SK-N-MC (cell line): Measurements from ENCODE around the gene KRTAP10-3.

ENCODE experiments used
- DNase-seq: peaks from one replicate; pipeline ENCODE4 v3.0.0-alpha.2; 2011; ENCODE audit warnings: low read depth, low spot score
- H3K27ac ChIP-seq: fragments of 200-600 bp; sonication (generic); 2 replicates; pipeline ENCODE4 v1.5.1; 2016; ENCODE audit warnings: mixed run types
- H3K36me3 ChIP-seq: fragments of 200-600 bp; sonication (generic); 2 replicates; pipeline ENCODE4 v1.6.1; 2017; ENCODE audit warnings: antibody characterized with exemption, low read length, mixed read lengths; ENCODE audit not compliant: insufficient read depth
- H3K4me3 ChIP-seq: fragments of 200-600 bp; sonication (generic); 2 replicates; pipeline ENCODE4 v1.5.1; 2016
- H3K9ac ChIP-seq: fragments of 200-600 bp; sonication (generic); 2 replicates; pipeline ENCODE4 v1.8.0; 2017; ENCODE audit warnings: mixed run types, mixed read lengths; ENCODE audit not compliant: insufficient read length
- H3K9me3 ChIP-seq: fragments of 200-600 bp; sonication (generic); 2 replicates; pipeline ENCODE4 v1.6.1; 2017; ENCODE audit warnings: low read depth, mild to moderate bottlenecking, antibody characterized with exemption, low read length, moderate library complexity, mixed read lengths
- EZH2 ChIP-seq: fragments of 200-600 bp; sonication (generic); IDR thresholded peaks from one replicate; pipeline ENCODE4 v1.6.1; 2017; ENCODE audit warnings: antibody characterized with exemption
- FOXP2 ChIP-seq: optimal IDR thresholded peaks from 2 replicates; pipeline ENCODE3; 2011; ENCODE audit warnings: mild to moderate bottlenecking, moderate library complexity; ENCODE audit not compliant: insufficient read depth; ENCODE audit errors: extremely low read length, control extremely low read depth
- POLR2AphosphoS5 ChIP-seq: IDR thresholded peaks from 2 replicates; pipeline ENCODE4 v1.6.1; 2012; ENCODE audit warnings: mild to moderate bottlenecking, low read depth, low read length, borderline replicate concordance

The KRTAP10-3 gene

DNA sequence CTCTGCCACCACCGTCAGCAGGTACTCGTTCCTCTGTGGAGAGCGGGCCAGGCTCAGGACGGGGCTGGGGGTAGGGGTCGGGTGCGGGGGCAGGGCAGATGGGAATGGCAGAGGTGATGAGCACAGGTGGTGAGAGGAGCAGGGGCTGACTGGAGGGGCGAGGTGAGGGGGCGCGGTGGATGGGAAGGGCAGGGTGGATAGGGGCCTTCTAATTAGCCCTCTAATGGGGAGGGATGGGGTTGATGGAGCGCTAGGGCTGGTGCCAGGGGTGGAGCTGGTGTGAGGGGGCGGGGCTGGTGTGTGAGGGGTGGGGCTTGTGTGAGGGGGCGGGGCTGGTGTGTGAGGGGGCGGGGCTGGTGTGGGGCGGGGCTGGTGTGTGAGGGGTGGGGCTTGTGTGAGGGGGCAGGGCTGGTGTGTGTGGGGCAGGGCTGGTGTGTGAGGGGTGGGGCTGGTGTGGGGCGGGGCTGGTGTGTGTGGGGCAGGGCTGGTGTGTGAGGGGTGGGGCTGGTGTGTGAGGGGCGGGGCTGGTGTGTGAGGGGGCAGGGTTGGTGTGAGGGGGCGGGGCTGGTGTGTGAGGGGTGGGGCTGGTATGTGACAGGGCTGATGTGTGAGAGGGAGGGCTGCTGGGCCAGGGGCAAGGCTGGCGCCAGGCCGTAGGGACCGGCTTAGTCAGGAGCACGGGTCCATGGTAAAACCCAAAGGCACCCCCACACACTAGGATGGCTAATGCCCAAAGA, 24.5 kb downstream of the KRTAP10-3 start:
- TF ChIP-seq POLR2AphosphoS5 = no peak
- no peak for TF ChIP-seq EZH2
- no peak for TF ChIP-seq FOXP2
- no peaks in the 10 kb centered on the region for H3K9me3 ChIP-seq
- H3K27ac ChIP-seq = no peak overlapping the region
- H3K4me3 ChIP-seq = no peak overlapping the region
- H3K36me3 ChIP-seq = peaks cover 9% of the 10 kb centered on the region; the same call in 1 of the 2 replicates
- H3K9ac ChIP-seq = no peak overlapping the region
- DNase-seq = no peak

DNA sequence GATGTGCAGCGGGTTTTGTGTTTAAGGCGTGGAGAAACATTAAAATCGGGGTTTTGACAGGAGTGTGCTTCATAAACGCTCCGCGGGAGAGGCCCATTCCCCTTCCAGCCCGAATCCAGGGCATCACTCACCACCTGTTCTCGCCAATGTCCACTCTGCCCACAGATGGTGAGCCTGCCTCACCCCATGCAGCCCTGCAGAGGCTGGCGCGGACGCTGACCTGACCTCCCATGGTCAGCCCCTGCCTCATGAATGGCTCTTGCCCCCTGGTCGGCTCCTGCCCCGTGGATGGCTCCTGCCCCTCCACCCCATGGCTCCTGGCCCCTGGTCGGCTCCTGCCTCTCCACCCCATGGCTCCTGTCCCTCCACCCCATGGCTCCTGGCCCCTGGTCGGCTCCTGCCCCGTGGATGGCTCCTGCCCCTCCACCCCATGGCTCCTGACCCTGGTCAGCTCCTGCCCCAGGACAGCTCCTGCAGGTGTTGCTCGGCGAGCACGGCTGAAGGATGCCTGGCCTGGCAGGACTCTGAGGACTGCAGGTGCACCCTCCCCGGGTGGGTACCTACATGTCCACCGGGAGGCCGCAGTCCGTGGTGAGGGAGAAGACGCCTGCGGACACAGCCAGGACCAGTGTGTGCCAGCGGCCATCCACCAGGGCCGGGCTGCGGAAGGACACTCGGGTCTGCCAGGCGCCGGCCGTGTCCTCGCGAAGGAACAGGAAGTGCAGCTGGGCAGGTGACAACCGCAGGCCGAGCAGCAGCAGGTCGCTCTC, 25.3 kb downstream of the KRTAP10-3 start:
- no peak overlapping the region for H3K4me3 ChIP-seq
- H3K27ac ChIP-seq = no peak overlapping the region
- no peak for DNase-seq
- H3K9me3 ChIP-seq = no peaks in the 10 kb centered on the region
- no peak overlapping the region for H3K9ac ChIP-seq
- H3K36me3 ChIP-seq = peaks cover 10% of the 10 kb centered on the region; the same call in 1 of the 2 replicates
- TF ChIP-seq EZH2 = no peak
- no peak for TF ChIP-seq POLR2AphosphoS5
- no peak for TF ChIP-seq FOXP2

DNA sequence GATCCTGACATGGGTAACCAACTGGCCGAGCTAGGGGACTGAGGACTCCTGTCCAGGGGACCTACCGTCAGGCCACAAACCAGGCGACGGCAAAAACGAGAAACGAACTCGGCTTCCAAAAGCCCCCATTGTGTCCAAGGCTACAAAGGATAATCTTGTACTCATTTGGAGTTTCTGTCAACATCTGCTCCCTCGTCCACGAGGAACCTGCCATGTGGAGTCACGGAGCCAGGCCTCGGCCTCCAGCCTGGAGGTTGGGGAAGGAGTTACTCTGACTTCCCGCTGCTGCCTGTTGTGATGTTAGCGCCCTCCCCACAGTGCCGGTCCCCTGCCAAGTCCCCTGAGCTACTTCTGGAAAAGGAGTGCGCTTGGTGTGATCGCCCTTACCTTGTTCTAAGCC, 25.9 kb downstream of the KRTAP10-3 start:
- H3K9ac ChIP-seq = no peak overlapping the region
- no peak for DNase-seq
- TF ChIP-seq FOXP2 = no peak
- no peak for TF ChIP-seq POLR2AphosphoS5
- TF ChIP-seq EZH2 = no peak
- no peak overlapping the region for H3K4me3 ChIP-seq
- no peaks in the 10 kb centered on the region for H3K9me3 ChIP-seq
- H3K27ac ChIP-seq = no peak overlapping the region
- H3K36me3 ChIP-seq = peaks cover 16% of the 10 kb centered on the region; the same call in 1 of the 2 replicates

DNA sequence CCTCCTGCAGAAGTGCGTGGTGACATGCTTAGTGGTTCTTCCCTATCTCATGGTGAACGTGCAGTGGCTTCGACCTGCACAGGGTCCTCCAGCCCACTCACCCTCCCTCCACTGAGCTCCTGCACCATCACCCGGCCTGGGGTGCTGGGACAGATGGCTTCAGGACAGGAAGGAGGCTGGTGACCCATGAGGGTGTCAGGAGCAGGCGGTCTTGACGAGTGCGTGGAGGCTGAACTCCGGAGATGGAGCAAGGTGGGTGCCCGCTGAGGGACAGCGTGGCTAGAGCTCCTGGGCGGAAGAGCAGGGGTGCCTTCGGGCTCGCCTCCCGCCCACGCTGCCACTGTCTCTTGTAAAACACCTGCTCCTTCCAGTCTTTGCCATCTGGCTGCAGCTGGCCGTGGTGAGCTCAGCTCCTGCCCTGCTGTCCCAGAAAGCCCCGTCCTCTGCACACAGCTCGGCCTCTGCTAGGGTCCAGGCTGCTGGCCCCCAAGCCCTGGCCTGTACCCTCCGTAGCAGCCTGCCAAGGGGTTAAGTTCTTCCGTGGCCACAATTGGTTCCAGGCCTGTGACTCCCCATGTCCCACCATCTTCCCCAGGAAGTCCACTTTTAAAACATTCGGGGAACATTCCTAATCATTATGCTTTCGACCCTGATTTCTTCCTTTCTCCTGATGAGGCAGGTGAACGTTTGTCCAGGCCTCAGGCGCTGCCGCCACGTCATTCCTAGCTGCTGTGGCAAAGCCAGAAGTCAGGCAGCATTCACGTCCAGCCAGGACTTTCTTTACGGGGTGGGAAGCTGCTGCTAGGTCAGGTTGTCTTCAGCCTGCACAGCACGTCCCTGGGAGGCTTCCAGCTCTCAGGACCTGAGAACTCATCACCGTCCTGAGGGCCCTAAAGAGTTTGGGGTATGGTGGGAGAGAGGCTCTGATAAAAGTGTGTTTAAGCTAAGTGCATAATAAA, 26.7 kb downstream of the KRTAP10-3 start:
- Histone ChIP-seq H3K27ac (no peak overlapping the region), H3K9ac (no peak overlapping the region), H3K9me3 (no peaks in the 10 kb centered on the region), H3K4me3 (no peak overlapping the region), H3K36me3 (peaks cover 22% of the 10 kb centered on the region; the same call in 1 of the 2 replicates)
- TF ChIP-seq EZH2 = no peak
- no peak for DNase-seq

DNA sequence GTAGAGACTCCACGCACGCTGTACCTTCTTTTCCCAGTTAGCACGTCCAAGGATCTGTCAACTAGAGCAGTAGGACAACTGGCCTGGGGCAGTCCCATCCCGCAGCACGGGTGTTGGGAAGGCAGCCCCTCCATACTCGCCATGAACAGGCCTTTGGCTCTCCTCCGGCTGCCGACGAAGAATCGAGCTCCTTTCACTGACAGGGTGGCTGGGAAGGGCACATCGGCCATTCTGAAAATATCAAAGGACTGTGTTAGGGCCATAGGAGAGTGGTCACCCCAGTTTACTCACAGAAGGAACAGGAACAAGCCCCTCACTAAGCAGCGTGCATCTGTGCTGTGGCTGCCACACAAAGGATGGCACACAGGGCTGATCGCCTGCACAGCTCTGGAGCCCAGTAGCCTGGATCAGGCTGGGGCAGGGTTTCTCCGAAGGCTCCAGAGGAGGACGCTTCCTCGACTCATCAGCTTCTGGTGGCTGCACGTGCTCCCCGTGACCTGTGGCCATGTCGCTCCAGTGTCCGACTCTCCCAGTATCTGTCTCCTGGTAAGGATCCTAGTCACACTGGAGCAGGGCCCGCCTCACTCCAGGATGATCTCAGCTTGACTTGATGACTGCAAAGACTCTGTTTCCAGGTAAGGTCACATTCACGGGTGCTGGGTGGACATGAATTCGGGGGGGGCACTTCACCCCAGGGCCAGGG, 27.5 kb downstream of the KRTAP10-3 start:
- DNase-seq = no peak
- H3K9ac ChIP-seq = no peak overlapping the region
- no peak for TF ChIP-seq EZH2
- TF ChIP-seq FOXP2 = no peak
- TF ChIP-seq POLR2AphosphoS5 = no peak
- no peaks in the 10 kb centered on the region for H3K9me3 ChIP-seq
- peaks cover 30% of the 10 kb centered on the region; the same call in 1 of the 2 replicates for H3K36me3 ChIP-seq
- H3K4me3 ChIP-seq = no peak overlapping the region
- H3K27ac ChIP-seq = no peak overlapping the region

DNA sequence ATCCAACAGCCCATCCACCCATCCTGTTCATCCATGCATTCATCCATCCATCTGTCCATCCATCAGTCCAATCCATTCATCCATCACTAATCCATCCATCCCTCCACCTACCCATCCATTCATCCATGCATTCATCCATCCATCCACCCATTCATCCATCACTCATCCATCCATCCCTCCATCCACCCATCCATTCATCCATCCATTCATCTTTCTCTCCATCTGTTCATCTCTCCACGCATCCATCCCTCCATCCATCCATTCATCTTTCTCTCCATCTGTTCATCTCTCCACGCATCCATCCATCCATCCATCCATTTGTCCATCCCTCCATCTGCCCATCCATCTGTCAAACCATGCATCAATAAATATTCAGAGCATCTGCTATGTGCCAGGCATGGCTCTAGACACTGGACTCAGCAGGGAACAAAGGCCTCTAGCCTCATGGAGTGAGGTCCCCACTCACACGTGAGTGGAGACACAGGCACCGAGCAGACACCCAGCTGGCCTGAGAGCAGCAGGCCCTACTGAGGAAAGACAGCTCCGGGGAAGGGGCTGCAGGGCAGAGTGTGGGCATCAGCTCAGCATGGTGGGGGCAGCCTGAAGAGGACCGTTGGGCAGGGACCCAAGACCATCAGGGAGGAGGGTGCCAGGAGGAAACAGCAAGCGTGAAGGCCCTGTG, 28.2 kb downstream of the KRTAP10-3 start:
- Histone ChIP-seq H3K27ac (no peak overlapping the region), H3K9ac (no peak overlapping the region), H3K9me3 (no peaks in the 10 kb centered on the region), H3K4me3 (no peak overlapping the region), H3K36me3 (peaks cover 37% of the 10 kb centered on the region)
- no peak for TF ChIP-seq FOXP2
- TF ChIP-seq EZH2 = no peak
- TF ChIP-seq POLR2AphosphoS5 = no peak
- DNase-seq = no peak

DNA sequence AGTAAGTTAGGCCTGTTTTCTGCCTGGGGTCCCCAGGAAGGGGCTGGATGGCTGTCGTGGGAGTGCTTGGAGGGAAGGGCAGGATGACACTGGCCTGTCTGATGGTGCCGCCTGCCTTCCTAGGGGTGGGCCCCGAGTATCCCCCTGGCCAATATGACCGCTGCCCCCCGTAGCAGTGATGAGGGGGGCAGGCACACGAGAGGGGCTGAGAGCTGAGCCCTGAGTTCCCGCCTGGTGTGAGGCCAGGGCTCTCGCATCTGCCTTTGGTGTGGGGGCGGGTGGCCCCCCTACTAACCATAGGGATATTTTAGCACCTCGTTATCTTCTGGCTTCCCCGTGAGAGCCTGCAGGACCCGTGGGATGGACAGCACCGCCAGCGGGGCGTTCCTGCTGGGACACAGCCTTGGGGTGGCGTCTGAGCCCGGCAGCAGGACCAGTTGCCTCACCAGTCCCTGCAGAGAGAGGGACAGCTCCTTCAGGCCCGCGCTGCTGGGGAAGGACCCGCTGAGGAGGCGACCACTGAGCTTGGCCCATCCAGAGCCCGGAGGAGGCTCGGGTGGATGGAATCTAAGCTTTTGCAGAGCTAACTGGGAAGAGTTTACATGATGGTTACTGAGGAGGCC, 29.0 kb downstream of the KRTAP10-3 start:
- no peak for TF ChIP-seq EZH2
- TF ChIP-seq FOXP2 = no peak
- TF ChIP-seq POLR2AphosphoS5 = no peak
- DNase-seq = no peak
- Histone ChIP-seq H3K27ac (no peak overlapping the region), H3K36me3 (peaks cover 42% of the 10 kb centered on the region), H3K9me3 (no peaks in the 10 kb centered on the region), H3K9ac (no peak overlapping the region), H3K4me3 (no peak overlapping the region)
